GM23338 (cell line): ENCODE measurements around the gene CLEC17A. TPM values are rescaled to one million over a fixed set of nuclear protein-coding genes. Genes with fewer than 3 reads are reported as not detected.

ENCODE experiments used
- ATAC-seq: fragments of 200-7000 bp; cut with Tn5 transposase; 3 replicates; pipeline ENCODE4 v1.9.1; 2020
- DNase-seq: peaks from one replicate; pipeline ENCODE4 v3.0.0-alpha.2; 2015; ENCODE audit warnings: low spot score
- H2AFZ ChIP-seq: fragments of 200-600 bp; sonication (generic); 2 replicates; pipeline ENCODE4 v1.8.0; 2016; ENCODE audit warnings: antibody characterized with exemption, mild to moderate bottlenecking, moderate library complexity
- H3F3A ChIP-seq: fragments of 200-600 bp; sonication (generic); replicated peaks from 2 replicates; pipeline ENCODE4 v1.8.0; 2017; ENCODE audit warnings: antibody characterized with exemption, mixed run types, low read depth
- H3K27ac ChIP-seq: fragments of 200-600 bp; sonication (generic); 2 replicates; pipeline ENCODE4 v1.6.1; 2016; ENCODE audit warnings: low read depth
- H3K27me3 ChIP-seq: fragments of 200-600 bp; sonication (generic); 2 replicates; pipeline ENCODE4 v1.8.0; 2016; ENCODE audit warnings: mild to moderate bottlenecking, mixed run types, moderate library complexity; ENCODE audit not compliant: insufficient read depth
- H3K36me3 ChIP-seq: fragments of 200-600 bp; sonication (generic); 2 replicates; pipeline ENCODE4 v1.8.0; 2016; ENCODE audit warnings: mild to moderate bottlenecking; ENCODE audit not compliant: insufficient read depth
- H3K4me1 ChIP-seq: fragments of 200-600 bp; sonication (generic); 2 replicates; pipeline ENCODE4 v1.8.0; 2016; ENCODE audit warnings: mild to moderate bottlenecking, moderate library complexity; ENCODE audit not compliant: insufficient read depth
- H3K4me2 ChIP-seq: fragments of 200-600 bp; sonication (generic); 2 replicates; pipeline ENCODE4 v1.7.1; 2017; ENCODE audit warnings: mixed run types
- H3K4me3 ChIP-seq: fragments of 200-600 bp; sonication (generic); 2 replicates; pipeline ENCODE4 v1.6.1; 2016; ENCODE audit warnings: mixed run types
- H3K79me2 ChIP-seq: fragments of 200-600 bp; sonication (generic); replicated peaks from 2 replicates; pipeline ENCODE4 v1.8.0; 2017; ENCODE audit warnings: mild to moderate bottlenecking; ENCODE audit not compliant: insufficient read depth
- H3K9me2 ChIP-seq: fragments of 200-600 bp; sonication (generic); 2 replicates; pipeline ENCODE4 v1.8.0; 2017; ENCODE audit not compliant: insufficient read depth
- H4K20me1 ChIP-seq: fragments of 200-600 bp; sonication (generic); replicated peaks from 2 replicates; pipeline ENCODE4 v1.8.0; 2017; ENCODE audit warnings: mild to moderate bottlenecking; ENCODE audit not compliant: insufficient read depth
- H3K27ac Mint-ChIP-seq: 2 replicates; pipeline ENCODE4 v1.8.0; 2020; ENCODE audit warnings: inconsistent platforms, mild to moderate bottlenecking, moderate library complexity, mixed read lengths
- H3K27me3 Mint-ChIP-seq: 3 replicates; pipeline ENCODE4 v1.8.0; 2022; ENCODE audit warnings: low read depth, mild to moderate bottlenecking, moderate library complexity, mixed read lengths, inconsistent platforms; ENCODE audit not compliant: insufficient read depth, poor library complexity
- H3K36me3 Mint-ChIP-seq: 3 replicates; pipeline ENCODE4 v1.8.0; 2021; ENCODE audit warnings: low read depth, mild to moderate bottlenecking, inconsistent platforms, moderate library complexity, mixed read lengths
- H3K4me1 Mint-ChIP-seq: 3 replicates; pipeline ENCODE4 v1.8.0; 2020; ENCODE audit warnings: mild to moderate bottlenecking, inconsistent platforms, mixed read lengths
- H3K4me3 Mint-ChIP-seq: 3 replicates; pipeline ENCODE4 v1.8.0; 2021; ENCODE audit warnings: moderate library complexity, mild to moderate bottlenecking, inconsistent platforms, mixed read lengths
- H3K9me3 Mint-ChIP-seq: 3 replicates; pipeline ENCODE4 v1.8.0; 2020; ENCODE audit warnings: moderate library complexity, mild to moderate bottlenecking, inconsistent platforms, mixed read lengths
- CREB1 ChIP-seq: fragments of 250-450 bp; sonication (Bioruptor Pico); IDR thresholded peaks from 2 replicates; pipeline ENCODE4 v1.5.0; 2020; ENCODE audit warnings: low read depth, mild to moderate bottlenecking, moderate library complexity
- CTCF ChIP-seq, 2 experiments: fragments of 200-600 bp in 1 of 2; sonication (generic) in 1 of 2; conservative IDR thresholded peaks; 2 replicates each; pipeline versions ENCODE4 v1.5.1 to v1.6.1; 2016 to 2017; ENCODE audit warnings: antibody characterized with exemption in 2 of 2, low read depth in 2 of 2, mild to moderate bottlenecking in 2 of 2, moderate library complexity in 1 of 2
- ETS1 ChIP-seq: IDR thresholded peaks from 2 replicates; pipeline ENCODE4 v1.6.1; 2016; ENCODE audit warnings: antibody characterized with exemption
- EZH2 ChIP-seq: fragments of 200-600 bp; sonication (generic); IDR thresholded peaks from one replicate; pipeline ENCODE4 v1.8.0; 2017; ENCODE audit warnings: antibody characterized with exemption, mild to moderate bottlenecking, low read depth; ENCODE audit not compliant: unreplicated experiment
- EZH2phosphoT487 ChIP-seq: fragments of 200-600 bp; sonication (generic); IDR thresholded peaks from one replicate; pipeline ENCODE4 v1.8.1; 2018; ENCODE audit warnings: antibody characterized with exemption; ENCODE audit not compliant: unreplicated experiment
- JUNB ChIP-seq: IDR thresholded peaks from one replicate; pipeline ENCODE4 v1.6.1; 2016; ENCODE audit warnings: antibody characterized with exemption; ENCODE audit not compliant: unreplicated experiment
- NANOG ChIP-seq: IDR thresholded peaks from 2 replicates; pipeline ENCODE4 v1.6.1; 2016; ENCODE audit warnings: antibody characterized with exemption, borderline replicate concordance
- POLR2AphosphoS5 ChIP-seq: IDR thresholded peaks from 2 replicates; pipeline ENCODE4 v1.6.1; 2016; ENCODE audit warnings: antibody characterized with exemption, low read depth
- STAT1 ChIP-seq: IDR thresholded peaks from one replicate; pipeline ENCODE4 v1.6.1; 2016; ENCODE audit warnings: antibody characterized with exemption; ENCODE audit not compliant: unreplicated experiment
- ZNF114 ChIP-seq: fragments of 250-450 bp; sonication (Bioruptor Pico); IDR thresholded peaks from 2 replicates; pipeline ENCODE4 v1.5.0; 2020; ENCODE audit warnings: mild to moderate bottlenecking, moderate library complexity
- ZNF331 ChIP-seq: fragments of 250-450 bp; sonication (Bioruptor Pico); IDR thresholded peaks from 2 replicates; pipeline ENCODE4 v1.5.0; 2020; ENCODE audit warnings: low read depth, mild to moderate bottlenecking, moderate library complexity
- ZNF462 ChIP-seq: fragments of 250-450 bp; sonication (Bioruptor Pico); IDR thresholded peaks from 2 replicates; pipeline ENCODE4 v1.5.0; 2020; ENCODE audit warnings: mild to moderate bottlenecking, moderate library complexity
- polyA plus RNA-seq: library from polyadenylated mRNA; unstranded; fragments of >200 nt; fragmentation: Nextera tagmentation; extraction: Ambion mirVana; gene quantifications from 2 replicates; pipeline ENCODE4 v1.2.1, GENCODE V29; 2016
- total RNA-seq: library from RNA; depleted of rRNA; stranded (reverse); fragments of >200 nt; shearing (Covaris generic); gene quantifications from 2 replicates; pipeline ENCODE4 v1.2.3, GENCODE V29; 2014
- TF ChIP-seq, protein P1 (sequence below): IDR thresholded peaks from one replicate; pipeline ENCODE4 v1.6.1; 2018; ENCODE audit warnings: antibody characterized with exemption; ENCODE audit not compliant: unreplicated experiment

Gene CLEC17A
- total and polyA plus RNA-seq, 2 experiments from 2014 or later: 0.17 TPM; not detected in 1

DNA sequence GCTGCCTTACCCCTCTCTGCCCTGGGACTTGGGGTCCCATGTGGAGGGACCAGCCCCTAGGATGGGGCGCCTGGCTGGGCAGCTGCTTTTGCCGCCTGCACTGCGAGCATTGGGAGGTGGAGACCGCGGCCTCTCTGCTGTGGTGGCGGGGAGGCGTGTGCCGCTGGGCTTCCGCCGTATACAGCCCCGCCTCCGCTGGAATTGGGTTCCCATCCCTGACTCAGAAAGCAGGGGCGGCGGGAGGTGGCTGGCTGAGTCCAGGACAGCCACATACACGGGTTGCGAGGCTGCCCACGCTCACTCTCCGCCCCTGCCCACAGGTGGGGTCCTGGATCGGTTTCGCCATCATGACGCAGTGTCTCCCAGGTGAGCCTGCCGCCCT lies 17.6 kb upstream of the CLEC17A start:
- Histone ChIP-seq H4K20me1 (peaks cover 3% of the 10 kb centered on the region), H3K27ac (peak overlapping the region; percentile 39; the same call in 1 of the 2 replicates), H3K27me3 (no peaks in the 10 kb centered on the region), H3F3A (peaks cover 5% of the 10 kb centered on the region; the same call in 1 of the 2 replicates), H3K36me3 (no peaks in the 10 kb centered on the region; the same call in 1 of the 2 replicates), H3K79me2 (peaks cover 25% of the 10 kb centered on the region), H3K4me2 (no peak overlapping the region), H3K4me3 (no peak overlapping the region), H3K4me1 (peaks cover 37% of the 10 kb centered on the region), H2AFZ (no peak overlapping the region), H3K9me2 (no peaks in the 10 kb centered on the region)
- ATAC-seq (no peak), DNase-seq (no peak)
- TF ChIP-seq EZH2phosphoT487 (no peak), ZNF114 (CRISPR knock-in tag) (no peak), ZNF462 (no peak), CTCF (conservative IDR thresholded peaks at IDR 0.05; ENCODE audit: low read depth in 2 of 2) (no peak), NANOG (no peak), CREB1 (no peak), JUNB (no peak), POLR2AphosphoS5 (no peak), STAT1 (no peak), EZH2 (no peak), ZNF331 (CRISPR knock-in tag) (no peak), ETS1 (no peak)
- TF ChIP-seq, protein P1, sequence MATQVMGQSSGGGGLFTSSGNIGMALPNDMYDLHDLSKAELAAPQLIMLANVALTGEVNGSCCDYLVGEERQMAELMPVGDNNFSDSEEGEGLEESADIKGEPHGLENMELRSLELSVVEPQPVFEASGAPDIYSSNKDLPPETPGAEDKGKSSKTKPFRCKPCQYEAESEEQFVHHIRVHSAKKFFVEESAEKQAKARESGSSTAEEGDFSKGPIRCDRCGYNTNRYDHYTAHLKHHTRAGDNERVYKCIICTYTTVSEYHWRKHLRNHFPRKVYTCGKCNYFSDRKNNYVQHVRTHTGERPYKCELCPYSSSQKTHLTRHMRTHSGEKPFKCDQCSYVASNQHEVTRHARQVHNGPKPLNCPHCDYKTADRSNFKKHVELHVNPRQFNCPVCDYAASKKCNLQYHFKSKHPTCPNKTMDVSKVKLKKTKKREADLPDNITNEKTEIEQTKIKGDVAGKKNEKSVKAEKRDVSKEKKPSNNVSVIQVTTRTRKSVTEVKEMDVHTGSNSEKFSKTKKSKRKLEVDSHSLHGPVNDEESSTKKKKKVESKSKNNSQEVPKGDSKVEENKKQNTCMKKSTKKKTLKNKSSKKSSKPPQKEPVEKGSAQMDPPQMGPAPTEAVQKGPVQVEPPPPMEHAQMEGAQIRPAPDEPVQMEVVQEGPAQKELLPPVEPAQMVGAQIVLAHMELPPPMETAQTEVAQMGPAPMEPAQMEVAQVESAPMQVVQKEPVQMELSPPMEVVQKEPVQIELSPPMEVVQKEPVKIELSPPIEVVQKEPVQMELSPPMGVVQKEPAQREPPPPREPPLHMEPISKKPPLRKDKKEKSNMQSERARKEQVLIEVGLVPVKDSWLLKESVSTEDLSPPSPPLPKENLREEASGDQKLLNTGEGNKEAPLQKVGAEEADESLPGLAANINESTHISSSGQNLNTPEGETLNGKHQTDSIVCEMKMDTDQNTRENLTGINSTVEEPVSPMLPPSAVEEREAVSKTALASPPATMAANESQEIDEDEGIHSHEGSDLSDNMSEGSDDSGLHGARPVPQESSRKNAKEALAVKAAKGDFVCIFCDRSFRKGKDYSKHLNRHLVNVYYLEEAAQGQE: no peak
- Mint-ChIP-seq H3K4me3 (no peak overlapping the region), H3K27me3 (peaks cover 11% of the 10 kb centered on the region), H3K4me1 (peaks cover 37% of the 10 kb centered on the region), H3K36me3 (peaks cover 12% of the 10 kb centered on the region), H3K9me3 (no peaks in the 10 kb centered on the region; the same call in 1 of the 3 replicates), H3K27ac (no peak overlapping the region)
